NCI-H2107 treated with DMSO at 0.1 percent for 48 hours (cell line): ENCODE data around the gene SELP.
A peak's percentile ranks its signal among the peaks of the same experiment; 100 is the strongest.

Experiments used
- DNase-seq: peaks from one replicate; lab custom pipeline; 2025; ENCODE audit not compliant: unreplicated experiment; lab: John Stamatoyannopoulos, UW

SELP gene

GRCh38 chr1:169623132-169623926, 6.6 kb downstream of the SELP start:
- DNase-seq = no peak

GRCh38 chr1:169620565-169620964, 9.4 kb downstream of the SELP start:
- DNase-seq = no peak

GRCh38 chr1:169618367-169618766, 11.6 kb downstream of the SELP start:
- DNase-seq = no peak

- no peak for DNase-seq
Observed at GRCh38 chr1:169615803-169616202, 14.1 kb downstream of the SELP start.

GRCh38 chr1:169610858-169611257, 19.1 kb downstream of the SELP start:
- no peak for DNase-seq

GRCh38 chr1:169610108-169610507, 19.8 kb downstream of the SELP start:
- DNase-seq = no peak

- no peak for DNase-seq
Observed at GRCh38 chr1:169608226-169608625, 21.7 kb downstream of the SELP start.

GRCh38 chr1:169604781-169605560, 25.0 kb downstream of the SELP start:
- DNase-seq = no peak

- peak; percentile 7 for DNase-seq
Observed at GRCh38 chr1:169601096-169601881, 28.6 kb downstream of the SELP start.

- no peak for DNase-seq
Observed at GRCh38 chr1:169595764-169596711, 33.9 kb downstream of the SELP start.

- no peak for DNase-seq
Observed at GRCh38 chr1:169594391-169594790, 35.5 kb downstream of the SELP start.

GRCh38 chr1:169590932-169591331, 39.0 kb downstream of the SELP start:
- DNase-seq = no peak

GRCh38 chr1:169588785-169589485, 41.0 kb downstream of the SELP start:
- no peak for DNase-seq

- DNase-seq = no peak
Observed at GRCh38 chr1:169588112-169588511, 41.8 kb downstream of the SELP start.

- DNase-seq = peak; percentile 72
Observed at GRCh38 chr1:169586395-169587255, 43.3 kb downstream of the SELP start, which contains the start of gene F5. Gene F5 (minus strand): TSS chr1:169586481. CDS start chr1:169586386, 95 bp downstream.

- no peak for DNase-seq
Observed at GRCh38 chr1:169586067-169586394, 43.9 kb downstream of the SELP start.

GRCh38 chr1:169585181-169585580, 44.7 kb downstream of the SELP start:
- DNase-seq = no peak

GRCh38 chr1:169584483-169585144, 45.3 kb downstream of the SELP start:
- no peak for DNase-seq
